HG02610 (cell line): Measurements from ENCODE around the gene NEK8.
"Not testable (repeated sequence)": the region's sequence is repeated elsewhere in the genome, so short reads cannot be mapped to it uniquely, and the experiment has no call there.

ENCODE experiments used
- ATAC-seq: cut with Tn5 transposase; IDR thresholded peaks from one replicate; pipeline ENCODE4 v1.9.1; 2021; ENCODE audit warnings: mild to moderate bottlenecking, moderate library complexity; ENCODE audit not compliant: unreplicated experiment

The NEK8 gene

DNA sequence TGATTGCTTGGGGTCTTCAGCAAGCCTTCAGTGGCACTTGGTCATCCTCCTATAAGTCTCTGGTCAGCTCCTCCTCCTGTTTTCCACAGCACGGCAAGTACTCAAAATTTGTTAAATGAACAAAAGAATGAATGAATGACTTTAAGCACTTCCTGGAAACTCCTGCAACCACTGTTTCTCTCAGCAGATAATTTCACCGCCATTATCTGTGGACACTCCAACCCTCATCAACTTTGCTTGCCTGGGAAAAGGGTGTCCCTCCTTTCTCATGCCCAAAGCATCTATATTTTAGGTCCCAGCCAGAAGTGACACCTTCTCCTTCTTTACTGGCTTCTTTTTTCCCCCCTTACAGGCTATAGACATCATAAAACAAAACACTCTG, 21.3 kb upstream of the NEK8 start:
- no peak for ATAC-seq

DNA sequence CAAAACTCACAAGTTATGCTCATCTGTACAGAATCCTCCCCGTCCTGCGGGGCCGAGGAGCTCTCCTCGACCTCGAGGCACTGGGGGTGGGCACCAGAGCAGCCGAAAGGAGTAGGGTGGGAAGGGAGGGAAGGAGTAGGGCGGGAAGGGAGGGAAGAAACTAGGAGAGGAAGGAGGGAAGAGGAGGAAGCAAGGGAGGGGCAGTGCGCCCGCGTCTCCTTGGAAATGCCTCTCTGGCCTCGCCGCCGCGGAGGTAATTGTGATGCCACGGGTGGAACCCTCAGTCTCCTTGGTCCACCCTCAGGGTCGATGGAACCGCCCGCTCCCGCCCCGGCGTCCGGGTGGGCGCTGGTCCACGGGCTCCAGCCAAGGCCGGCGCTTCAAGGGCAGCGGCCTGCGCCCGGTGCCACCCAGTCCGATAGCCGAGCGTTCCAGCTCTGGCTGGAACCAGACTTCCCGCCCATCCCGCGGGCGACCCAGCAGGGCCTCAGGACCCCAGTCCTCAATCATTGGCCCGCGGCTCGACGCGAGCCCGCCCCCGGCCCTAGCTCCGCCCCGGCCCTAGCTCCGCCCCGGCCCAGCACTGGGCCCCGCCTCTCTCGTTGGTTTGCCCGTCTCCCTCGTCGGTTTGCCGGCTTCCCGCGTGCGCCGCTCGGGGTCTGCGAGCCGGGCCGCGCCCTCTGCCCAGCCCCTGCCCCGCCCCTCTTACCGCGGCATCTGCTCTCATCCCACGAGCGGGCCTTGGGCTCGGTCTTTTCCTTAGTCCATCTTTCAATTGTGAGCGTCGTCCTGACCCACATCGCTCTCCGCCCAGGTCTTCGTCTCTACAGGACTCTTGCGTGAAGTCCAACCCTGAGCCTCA, 17.5 kb upstream of the NEK8 start:
- peak; percentile 77 for ATAC-seq

DNA sequence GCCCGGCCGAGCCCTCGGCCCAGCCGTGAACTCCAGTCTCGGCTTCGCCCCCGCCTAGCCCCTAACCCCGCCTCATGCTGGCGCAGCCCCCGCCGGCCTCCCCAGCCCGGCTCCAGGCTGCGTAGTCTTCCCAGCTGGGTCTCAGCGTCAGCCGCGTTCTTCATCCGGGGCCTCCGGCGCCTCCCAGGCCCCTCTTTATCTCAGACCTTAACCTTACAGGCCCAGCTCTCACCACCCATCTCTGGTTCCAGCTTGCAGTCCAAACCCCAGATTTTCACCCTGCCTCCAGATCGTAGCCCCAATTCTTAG, 16.9 kb upstream of the NEK8 start, which contains the start of gene PROCA1:
Gene PROCA1 (minus strand): TSS at position 166 of the 309 bp plus-strand sequence. CDS start 228 bp downstream, outside the sequence.
- no peak for ATAC-seq

GRCh38 chr17:28712032-28712704, 16.4 kb upstream of the NEK8 start:
- ATAC-seq, result peak; percentile 32

GRCh38 chr17:28712705-28713415, 15.7 kb upstream of the NEK8 start:
- ATAC-seq, result no peak

GRCh38 chr17:28714281-28714680, 14.3 kb upstream of the NEK8 start:
- ATAC-seq, result no peak

DNA sequence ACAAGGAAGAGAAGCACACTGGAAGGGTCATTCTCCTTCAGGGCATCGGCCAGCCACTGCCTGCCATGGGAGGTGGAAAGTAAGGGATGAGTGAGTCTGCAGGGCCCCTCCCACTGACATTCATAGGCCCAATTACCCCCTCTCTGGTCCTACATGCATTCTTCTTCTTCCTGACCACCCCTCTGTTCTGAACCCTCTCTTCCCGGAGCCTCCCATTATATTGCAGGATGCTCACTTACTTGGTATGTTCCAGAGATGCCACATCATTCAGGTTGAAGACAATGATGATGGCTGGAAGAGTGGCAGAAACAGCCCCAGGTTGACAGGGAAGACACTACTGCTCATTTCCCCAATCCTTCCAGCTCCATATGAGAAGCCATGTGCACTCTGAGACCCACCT, 13.4 kb upstream of the NEK8 start:
- ATAC-seq, result no peak

DNA sequence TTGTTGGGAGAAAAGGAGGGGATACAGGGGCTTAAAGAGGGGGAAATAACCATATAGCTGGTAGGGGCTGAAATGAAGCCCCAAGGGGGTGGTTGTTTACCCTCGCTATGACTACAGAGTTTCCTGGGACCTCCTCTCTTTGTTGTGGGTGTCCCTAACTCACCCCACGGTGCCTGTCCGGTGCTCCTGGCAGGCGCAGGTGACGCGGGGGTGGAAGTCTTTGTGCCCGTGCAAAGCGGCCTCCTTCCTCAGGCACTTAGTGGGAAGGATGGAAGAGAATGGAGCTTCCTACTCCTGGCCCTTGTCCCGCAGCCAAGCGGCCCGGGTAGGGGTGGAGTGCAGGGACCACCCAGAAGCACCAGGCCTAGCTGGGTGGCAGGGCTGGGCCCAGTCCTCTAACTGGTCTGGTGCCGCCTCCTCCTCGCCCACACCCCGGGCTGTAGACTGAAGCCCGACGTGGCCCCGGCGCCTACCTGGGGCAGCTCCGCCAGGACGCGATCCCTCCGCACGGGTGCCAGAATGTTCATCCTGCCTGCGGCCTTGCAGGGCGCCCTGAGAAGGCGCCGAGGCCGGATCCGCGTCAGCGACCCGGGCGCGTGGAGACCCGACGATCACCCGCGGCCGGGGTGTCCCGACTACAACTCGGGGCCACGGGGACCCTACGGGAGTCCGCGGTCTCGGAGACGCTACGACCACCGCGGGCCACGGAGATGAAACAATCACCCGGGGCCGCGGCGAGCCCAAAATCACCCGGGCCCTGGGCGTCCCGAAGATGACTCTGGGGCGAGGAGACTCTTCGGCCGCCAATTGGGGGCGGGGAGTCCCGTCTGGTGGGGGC, 11.6 kb upstream of the NEK8 start:
- ATAC-seq, result no peak

DNA sequence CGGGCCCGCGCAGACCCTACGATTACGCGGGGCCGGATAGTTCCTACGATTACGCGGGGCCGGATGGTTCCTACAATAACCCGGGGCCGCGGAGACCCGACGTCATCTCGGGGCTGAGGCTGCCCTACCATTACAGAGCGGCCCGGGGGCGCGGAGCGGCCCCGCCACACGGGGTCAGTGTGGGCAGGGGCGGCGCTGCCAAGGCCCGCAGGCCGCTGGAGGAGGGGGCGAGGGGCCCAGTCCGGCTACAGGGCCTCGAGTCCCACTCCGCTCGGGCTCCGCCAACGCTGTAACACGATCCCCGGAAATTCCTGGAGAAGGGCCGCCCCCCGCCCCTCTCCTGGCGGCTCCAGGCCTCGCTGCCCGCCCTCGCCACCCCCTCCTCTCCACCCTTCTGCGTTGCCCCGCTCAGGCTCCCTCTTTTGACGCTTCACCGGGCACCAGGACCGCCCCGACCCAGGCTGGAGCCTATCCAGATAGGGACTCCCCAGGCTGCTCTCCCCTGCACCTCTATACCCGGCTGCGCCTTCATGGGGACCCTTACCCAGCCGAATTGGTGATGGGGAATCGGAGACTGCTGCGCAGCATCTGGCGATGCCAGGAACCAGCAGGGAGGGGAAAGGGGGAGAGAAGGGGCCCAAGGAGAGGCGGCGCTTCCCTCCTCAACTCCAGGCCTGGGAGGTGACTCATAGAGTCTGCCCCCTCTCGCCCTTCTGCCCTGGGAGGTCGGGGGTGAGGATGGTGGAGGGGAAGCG, 10.8 kb upstream of the NEK8 start, which contains the start of gene RAB34:
Gene RAB34 (minus strand): TSS at position 291 of the 755 bp plus-strand sequence. CDS start 602 bp downstream, outside the sequence.
- no peak for ATAC-seq

GRCh38 chr17:28718333-28719020, 10.1 kb upstream of the NEK8 start:
- ATAC-seq, result no peak

GRCh38 chr17:28719021-28719433, 9.6 kb upstream of the NEK8 start:
- ATAC-seq, result no peak

DNA sequence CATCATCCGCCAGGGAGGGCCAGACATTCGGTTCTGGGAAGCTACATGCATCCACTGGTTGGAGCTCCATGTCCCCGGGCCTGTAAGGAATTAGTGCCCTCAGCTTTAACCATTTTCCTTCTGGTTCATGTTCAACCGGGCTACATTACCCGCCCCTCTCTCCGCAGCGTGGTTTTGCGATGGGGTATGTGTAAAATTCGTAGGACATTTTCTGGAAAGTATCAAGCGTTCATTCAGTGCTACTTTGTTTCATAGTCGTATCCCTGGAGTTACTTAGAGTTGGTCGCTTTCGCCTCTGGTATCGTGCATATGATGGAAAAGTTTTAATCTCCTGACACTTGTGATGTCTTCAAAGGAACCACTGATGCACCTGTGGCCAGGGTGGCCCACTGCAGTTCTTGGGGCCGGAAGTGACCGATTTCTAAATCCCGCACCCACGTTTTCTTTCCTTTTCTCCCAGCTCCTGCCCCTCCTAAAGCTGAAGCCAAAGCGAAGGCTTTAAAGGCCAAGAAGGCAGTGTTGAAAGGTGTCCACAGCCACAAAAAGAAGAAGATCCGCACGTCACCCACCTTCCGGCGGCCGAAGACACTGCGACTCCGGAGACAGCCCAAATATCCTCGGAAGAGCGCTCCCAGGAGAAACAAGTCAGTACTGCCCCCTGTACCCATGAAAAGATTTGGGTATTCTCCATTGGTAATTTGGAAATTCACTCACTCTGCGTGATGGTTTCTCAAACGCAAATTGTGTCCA, 8.2 kb upstream of the NEK8 start:
- ATAC-seq, result no peak

DNA sequence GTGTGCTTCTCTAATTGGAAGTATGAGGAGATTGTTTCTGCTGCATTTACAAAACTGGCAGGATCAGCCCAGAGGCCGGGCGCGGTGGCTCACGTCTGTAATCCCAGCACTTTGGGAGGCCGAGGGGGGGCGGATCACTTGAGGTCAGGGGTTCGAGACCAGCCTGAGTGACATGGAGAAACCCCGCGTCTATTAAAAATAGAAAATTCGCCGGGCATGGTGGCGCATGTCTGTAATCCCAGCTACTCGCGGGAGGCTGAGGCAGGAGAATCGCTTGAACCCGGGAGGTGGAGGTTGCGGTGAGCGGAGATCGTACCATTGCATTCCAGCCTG, 7.6 kb upstream of the NEK8 start:
- not testable (repeated sequence) for ATAC-seq

DNA sequence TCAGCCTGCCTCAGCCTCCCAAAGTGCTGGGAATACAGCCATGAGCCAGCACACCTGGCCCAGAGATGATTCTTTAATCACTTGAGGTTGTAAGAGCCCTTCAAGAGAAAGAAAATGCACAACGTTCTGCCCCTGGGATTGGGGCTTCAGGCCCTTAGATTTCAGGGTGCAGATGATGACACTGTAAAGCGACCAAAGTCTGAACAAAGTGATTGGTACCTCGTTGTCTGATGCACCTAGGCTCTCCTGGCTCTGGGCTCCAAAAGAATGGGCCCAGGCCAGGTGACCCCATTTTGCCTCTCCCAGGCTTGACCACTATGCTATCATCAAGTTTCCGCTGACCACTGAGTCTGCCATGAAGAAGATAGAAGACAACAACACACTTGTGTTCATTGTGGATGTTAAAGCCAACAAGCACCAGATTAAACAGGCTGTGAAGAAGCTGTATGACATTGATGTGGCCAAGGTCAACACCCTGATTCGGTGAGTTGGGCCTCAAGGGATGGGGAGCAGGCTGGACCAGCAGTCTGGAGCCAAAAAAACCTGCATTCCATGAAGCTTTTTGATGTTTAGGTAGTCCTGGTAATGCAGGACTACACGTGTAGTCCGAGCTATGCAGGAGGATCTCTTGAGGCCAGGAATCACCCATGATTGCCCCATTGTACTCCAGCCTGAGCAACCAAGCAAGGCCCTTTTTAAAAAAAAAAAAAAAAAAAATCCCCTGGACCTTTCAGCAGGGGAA, 6.0 kb upstream of the NEK8 start:
- no peak for ATAC-seq

DNA sequence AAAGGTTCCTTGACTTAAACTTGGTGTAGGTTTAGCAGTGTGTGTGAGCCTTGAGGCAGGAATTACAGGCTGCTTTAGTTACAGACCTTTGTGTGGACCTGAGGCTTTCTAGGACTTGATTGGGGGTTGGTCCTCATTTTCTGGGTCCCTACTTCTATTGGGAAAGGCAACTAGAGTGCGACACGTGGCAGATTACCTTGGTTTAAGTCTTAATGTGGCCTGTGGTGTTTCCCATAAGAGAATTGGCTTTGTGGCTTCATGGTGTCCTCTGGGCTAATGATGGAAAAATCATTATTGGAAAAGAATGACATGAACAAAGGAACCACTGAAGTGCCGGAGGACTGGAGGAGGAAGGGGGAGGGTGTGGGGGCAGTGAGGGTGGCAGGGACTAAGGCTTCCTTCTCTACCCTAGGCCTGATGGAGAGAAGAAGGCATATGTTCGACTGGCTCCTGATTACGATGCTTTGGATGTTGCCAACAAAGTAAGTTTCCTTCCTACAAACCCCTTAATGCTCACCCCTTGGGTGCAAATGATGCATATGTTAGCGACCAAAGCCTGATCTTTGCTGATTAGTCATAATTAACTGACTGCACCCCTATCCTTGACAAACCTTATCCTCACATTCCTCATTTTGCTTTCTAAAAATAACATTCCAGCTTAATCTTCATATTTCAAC, 5.3 kb upstream of the NEK8 start:
- no peak for ATAC-seq

DNA sequence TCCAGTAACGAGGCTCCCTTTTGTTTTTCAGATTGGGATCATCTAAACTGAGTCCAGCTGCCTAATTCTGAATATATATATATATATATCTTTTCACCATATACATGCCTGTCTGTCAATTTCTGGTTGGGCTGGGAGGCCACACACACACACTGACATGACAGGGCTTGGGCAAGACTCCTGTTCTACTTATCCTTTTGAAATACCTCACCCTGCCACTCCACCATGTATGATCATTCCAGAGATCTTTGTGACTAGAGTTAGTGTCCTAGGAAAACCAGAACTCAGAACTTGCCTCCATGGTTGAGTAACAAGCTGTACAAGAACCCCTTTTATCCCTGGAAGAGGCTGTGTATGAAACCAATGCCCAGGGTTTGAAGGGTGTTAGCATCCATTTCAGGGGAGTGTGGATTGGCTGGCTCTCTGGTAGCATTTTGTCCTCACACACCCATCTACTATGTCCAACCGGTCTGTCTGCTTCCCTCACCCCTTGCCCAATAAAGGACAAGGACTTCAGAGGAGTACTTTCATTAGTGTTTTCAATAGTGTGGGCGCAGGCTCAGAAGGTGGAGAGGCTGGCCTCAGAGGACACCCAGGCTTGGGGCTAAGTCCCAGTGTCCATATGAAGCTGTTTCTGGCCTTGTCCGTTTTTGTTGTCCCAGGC, 4.6 kb upstream of the NEK8 start:
- ATAC-seq, result not testable (repeated sequence)
